Eye (tissue), 1 donor: ENCODE data around the gene TSFM.

Experiments used
- DNase-seq: peaks from one replicate; pipeline ENCODE4 v3.0.0-alpha.2; 2015

TSFM gene

GRCh38 chr12:57746025-57746424 lies 36.6 kb upstream of the TSFM start:
- DNase-seq: no peak

- DNase-seq: no peak
Measured at GRCh38 chr12:57749061-57749460, 33.5 kb upstream of the TSFM start.

GRCh38 chr12:57750561-57751431 lies 31.8 kb upstream of the TSFM start:
- no peak for DNase-seq

- DNase-seq: no peak
Measured at GRCh38 chr12:57751432-57751787, 31.2 kb upstream of the TSFM start.

- peak; percentile 99 for DNase-seq
Measured at GRCh38 chr12:57751788-57752667, 30.6 kb upstream of the TSFM start, which contains the start of gene CDK4. Gene CDK4, minus strand, starts transcription at chr12:57752310. Its CDS starts 593 bp downstream, at chr12:57751717.

- no peak for DNase-seq
Measured at GRCh38 chr12:57752668-57753000, 30.0 kb upstream of the TSFM start.

- no peak for DNase-seq
Measured at GRCh38 chr12:57753756-57754337, 28.7 kb upstream of the TSFM start.

GRCh38 chr12:57754411-57755193 lies 28.0 kb upstream of the TSFM start, which contains the start of gene MARCHF9:
Gene MARCHF9, plus strand, starts transcription at chr12:57755103. Its CDS starts 426 bp downstream, at chr12:57755529.
- DNase-seq: peak; percentile 75

GRCh38 chr12:57755194-57755453 lies 27.5 kb upstream of the TSFM start:
- DNase-seq: no peak

GRCh38 chr12:57755454-57756372 lies 26.9 kb upstream of the TSFM start:
- DNase-seq: peak; percentile 47

GRCh38 chr12:57756406-57757341 lies 25.9 kb upstream of the TSFM start:
- peak; percentile 69 for DNase-seq

GRCh38 chr12:57757771-57758170 lies 24.8 kb upstream of the TSFM start:
- no peak for DNase-seq

GRCh38 chr12:57758552-57759359 lies 23.8 kb upstream of the TSFM start:
- DNase-seq: no peak

- no peak for DNase-seq
Measured at GRCh38 chr12:57759360-57759980, 23.1 kb upstream of the TSFM start.

- peak; percentile 63 for DNase-seq
Measured at GRCh38 chr12:57760347-57760982, 22.1 kb upstream of the TSFM start.

- no peak for DNase-seq
Measured at GRCh38 chr12:57761391-57761998, 21.1 kb upstream of the TSFM start.

- DNase-seq: no peak
Measured at GRCh38 chr12:57762463-57762862, 20.1 kb upstream of the TSFM start.
